HCEC 1CT (cell line): ENCODE results near the gene COL20A1.
"Not testable (repeated sequence)": the region's sequence is repeated elsewhere in the genome, so short reads cannot be mapped to it uniquely, and the experiment has no call there.

Experiments used
- DNase-seq: peaks from one replicate; pipeline ENCODE4 v3.0.0-alpha.2; 2017

Gene COL20A1

GRCh38 chr20:63322146-63322932, 29.4 kb downstream of the COL20A1 start:
- DNase-seq: no peak

DNA sequence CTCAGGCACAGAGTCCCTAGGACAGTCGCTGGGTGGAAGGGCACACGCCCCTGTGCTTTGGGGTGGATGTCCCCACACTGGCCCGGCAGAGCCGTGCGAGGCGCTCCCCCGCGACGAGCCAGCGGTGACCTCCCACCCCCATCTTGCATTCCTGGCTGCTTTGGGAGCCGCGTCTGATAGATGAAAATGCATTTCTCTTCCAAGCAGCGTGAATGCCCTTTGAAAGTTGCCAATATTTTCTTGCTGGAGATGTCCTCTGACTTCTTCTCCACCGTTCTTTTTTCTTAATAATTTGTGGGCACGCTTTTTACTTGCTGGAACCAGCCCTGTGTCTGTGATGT, 29.9 kb downstream of the COL20A1 start:
- no peak for DNase-seq

- no peak for DNase-seq
Observed at GRCh38 chr20:63323357-63323981, 30.5 kb downstream of the COL20A1 start.

DNA sequence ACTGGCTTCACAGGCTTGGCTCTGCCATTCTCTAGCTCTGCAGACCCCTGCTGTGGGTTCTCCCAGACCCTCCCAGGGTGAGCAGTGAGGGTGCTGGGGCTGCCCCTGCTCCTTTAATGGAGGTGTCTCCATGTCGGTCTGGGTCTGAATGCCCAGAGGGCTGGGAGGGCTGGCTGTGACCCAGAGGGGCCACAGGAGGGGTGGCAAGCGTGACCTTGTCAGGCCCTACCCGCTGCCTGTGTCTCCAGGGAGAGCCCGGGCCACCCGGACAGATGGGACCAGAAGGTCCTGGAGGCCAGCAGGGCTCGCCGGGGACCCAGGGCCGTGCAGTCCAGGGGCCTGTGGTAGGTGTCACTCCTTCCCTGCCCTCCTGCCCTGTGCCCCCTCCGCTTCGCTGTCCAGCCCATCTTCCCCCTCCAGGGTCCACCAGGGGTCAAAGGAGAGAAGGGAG, 32.1 kb downstream of the COL20A1 start:
- DNase-seq: no peak

GRCh38 chr20:63325554-63326313, 32.7 kb downstream of the COL20A1 start:
- no peak for DNase-seq

GRCh38 chr20:63326314-63327230, 33.6 kb downstream of the COL20A1 start:
- no peak for DNase-seq

GRCh38 chr20:63327231-63327745, 34.3 kb downstream of the COL20A1 start:
- DNase-seq: no peak

DNA sequence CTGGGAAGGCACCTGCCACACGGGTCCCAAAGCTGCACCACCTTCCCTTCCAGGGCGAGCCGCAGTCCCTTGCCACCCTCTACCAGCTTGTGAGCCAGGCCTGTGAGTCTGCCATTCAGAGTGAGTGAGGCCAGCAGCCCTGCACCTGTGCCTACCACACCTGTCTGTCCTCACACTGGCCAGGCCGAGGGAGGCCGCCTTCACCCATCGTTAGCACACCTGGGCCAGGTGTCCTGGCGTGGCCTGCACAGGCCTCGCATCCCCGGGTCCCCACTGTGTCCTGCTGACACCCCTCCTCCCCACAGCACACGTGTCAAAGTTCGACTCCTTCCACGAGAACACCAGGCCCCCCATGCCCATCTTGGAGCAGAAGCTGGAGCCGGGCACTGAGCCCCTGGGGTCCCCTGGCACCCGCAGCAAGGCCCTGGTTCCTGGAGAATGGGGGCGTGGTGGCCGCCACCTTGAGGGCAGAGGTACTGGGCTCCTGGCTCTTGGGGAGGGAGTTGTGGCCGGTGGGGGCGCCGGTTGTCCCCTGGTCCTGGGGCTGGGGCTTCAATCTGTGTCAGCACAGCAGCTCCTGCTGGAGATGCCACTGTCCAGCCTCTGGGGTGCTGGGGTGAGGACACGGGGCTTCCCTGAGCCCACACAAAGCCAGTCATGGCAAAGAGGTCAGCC, 35.2 kb downstream of the COL20A1 start:
- no peak for DNase-seq

GRCh38 chr20:63328718-63329275, 35.8 kb downstream of the COL20A1 start:
- DNase-seq: no peak

DNA sequence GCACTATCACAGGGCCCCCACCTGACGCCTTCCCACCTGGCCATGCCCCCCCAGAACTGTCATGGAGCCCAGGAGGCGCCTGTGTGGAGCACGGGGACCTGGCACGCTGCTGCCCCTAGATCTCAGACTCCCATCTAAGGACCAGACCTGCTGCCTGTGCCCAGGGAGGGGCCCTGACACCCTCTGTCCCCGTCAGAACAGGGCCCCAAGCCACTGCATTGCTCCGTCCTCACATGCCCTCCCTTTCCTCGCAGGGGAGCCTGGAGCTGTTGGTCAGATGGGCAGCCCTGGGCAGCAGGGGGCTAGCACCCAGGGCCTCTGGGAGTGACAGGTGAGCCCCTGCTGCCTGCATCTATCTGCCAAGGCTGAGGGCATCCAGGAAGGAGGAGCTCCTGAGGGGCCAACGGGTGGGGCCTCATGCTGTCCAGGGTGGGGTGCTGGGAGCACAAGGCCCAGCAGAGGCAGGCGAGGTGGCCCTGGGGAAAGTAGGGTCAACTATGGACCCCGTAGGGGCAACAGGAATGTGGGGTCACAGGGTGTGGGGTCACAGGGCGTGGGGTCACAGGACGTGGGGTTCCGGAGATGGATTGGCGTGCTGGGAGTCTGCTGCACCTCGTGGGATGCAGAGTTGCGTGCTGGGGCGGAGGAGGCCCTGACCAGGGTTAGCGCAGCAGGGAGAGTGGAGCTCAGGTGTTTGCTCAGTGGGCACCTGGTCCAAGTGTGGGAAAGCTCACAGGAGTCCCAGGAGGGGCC, 36.5 kb downstream of the COL20A1 start:
- no peak for DNase-seq

DNA sequence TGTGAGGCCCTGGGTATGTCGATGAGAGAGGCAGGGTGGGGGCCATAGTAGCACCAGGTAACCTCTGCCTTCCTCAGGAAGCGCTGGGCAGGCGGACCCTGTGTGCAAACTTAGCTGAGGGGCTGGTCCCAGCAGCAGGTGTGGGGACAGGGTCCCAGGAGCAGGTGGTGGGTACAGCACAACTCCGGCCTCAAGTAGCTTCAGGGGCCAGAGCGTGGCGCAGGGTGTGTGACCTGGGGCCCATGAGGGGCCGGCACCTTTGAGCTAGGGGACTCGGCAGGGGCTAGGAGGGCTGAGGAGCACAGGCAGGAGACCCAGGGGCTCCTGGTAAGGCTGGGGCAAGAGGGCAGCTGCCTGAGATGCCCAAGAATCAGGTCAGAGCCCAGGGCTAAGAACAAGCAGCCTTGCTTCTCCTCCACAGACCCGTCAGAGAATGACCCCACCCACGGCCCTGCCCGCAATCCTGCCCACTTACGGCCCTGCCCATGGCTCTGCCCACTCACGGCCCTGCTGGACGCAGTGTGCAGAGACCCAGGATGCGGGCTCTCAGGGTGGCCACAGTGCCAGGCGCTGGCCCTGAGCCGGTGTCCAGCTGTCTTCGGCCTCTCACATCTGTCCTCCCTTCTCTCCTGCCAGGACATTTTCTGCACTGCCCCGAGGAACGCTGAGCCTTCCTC, 37.2 kb downstream of the COL20A1 start:
- DNase-seq: no peak

DNA sequence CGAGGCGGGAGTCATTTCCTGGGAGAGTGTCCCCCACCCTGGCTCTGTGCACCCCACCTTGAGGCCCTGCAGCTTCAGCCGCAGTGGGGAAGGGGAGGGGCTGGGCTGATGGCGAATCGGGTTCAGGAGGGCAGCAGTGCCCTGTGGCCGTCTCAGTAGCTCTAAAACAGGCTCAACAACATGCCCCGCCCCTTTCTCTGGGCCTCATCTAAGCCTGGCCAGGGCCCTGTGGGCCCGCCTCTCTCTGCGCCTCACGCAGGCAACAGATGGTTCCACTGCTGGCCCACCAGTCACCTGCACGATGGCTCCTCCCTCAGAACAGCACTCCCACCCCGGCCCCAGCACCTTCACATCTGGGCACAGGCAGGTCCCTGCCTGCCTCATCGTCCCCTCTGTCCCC, 38.0 kb downstream of the COL20A1 start:
- DNase-seq: no peak

DNA sequence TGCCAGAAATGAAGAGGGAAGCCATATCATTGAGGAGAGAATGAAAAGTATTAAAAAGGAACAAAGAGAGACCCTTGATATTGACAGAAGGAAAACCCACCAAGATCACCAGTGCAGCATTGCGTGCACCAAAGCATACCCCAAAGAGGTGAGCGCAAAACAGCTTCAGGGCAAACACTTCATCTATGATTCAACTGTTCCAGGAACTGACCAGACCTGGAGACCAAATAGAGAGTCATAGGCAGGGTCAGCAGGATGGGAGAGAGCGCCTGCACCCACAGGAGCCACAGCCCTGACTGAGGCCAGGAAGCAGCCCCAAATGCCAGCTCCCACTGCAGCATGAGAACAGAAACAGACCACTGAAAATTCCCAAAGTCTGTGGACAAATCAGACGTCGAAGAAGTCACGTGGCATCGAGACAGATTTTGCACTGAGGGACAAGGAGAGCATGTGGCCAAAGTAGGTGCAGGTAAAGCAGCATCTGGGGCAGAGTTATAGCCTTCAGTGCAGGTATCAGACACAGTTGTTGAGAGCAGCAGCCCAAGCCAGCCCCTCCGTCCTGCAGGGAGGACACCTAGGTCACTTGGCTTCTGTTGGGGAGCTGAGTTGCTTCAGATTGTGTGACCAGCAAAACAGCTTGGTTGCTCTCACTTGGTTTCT, 38.9 kb downstream of the COL20A1 start:
- DNase-seq: no peak

GRCh38 chr20:63332488-63333240, 39.7 kb downstream of the COL20A1 start:
- DNase-seq: no peak

DNA sequence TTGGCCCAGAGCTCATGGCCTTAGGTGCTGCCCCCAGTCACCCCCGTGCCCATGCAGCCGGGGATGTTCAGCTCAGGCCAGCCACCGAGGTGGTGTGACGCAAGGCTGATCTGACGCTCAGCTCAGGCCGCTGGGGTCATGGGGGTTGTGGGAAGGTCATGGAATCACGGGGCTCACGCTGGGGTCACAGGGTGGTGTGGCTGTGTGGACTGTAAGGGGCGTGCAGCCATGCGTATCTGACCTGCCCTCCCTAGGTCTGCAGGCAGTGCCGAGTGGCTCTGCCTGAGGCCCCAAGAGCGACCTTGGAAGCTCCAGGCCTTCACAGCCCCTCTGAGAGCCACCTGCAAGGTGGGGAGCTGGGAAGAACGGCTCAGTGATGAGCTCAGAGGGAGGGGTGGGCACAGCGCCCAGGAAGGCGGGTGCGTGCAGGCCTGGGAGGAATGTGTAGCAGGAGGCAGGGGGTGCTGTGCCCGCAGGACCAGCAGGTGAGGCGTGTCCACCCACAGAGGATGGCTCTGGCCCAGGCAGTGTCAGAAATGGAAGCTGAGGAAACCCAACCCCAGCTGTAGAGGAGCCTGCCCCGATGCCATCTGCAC, 40.4 kb downstream of the COL20A1 start:
- DNase-seq: no peak

DNA sequence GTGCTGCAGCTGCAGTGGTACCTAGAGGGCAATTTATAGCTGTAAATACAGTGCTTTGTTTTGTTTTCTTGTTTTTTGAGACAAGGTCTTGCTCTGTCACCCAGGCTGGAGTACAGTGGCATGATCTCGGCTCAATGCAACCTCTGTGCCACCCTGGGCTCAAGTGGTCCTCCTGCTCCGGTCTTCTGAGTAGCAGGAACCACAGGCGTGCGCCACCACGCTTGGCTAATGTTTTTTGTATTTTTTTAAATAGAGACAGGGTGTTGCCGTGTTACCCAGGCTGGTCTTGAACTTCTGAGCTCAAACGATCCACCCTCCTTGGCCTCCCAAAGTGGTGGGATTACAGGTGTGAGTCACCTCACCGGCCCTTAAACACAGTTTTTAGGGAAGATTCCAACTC, 41.4 kb downstream of the COL20A1 start:
- DNase-seq: no peak

DNA sequence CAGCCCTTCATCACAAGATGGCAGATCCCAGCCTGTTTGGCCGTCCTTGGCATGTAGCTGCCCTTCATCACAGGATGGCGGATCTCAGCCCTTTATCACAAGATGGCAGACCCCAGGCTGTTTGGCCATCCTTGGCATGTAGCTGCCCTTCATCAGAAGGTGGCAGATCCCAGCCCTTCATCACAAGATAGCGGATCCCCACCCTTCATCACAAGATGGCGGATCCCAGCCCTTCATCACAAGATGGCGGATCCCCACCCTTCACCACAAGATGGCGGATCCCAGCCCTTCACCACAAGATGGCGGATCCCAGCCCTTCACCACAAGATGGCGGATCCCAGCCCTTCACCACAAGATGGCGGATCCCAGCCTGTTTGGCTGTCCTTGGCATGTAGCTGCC, 42.1 kb downstream of the COL20A1 start:
- not testable (repeated sequence) for DNase-seq

DNA sequence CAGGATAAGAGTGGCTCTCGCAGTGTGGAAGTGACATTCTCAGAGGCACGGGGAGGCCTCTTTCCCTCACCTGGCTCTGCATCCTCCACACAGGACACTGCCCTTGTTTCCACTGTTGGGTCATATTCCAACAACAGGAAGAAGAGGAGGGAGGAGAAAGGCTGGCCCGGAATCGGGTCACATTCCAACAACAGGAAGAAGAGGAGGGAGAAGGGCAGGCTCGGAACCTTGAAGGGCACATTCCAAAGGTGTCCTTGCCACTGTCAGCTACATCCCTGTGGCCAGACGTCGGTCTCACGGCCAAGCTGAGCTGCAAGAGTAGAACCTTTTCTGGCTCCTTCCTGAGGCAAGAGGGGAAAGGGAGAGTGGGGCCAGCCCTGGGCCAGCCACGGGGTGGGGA, 42.7 kb downstream of the COL20A1 start:
- no peak for DNase-seq
